T follicular helper cell (primary cell): ENCODE results near the gene GREB1L.

ENCODE experiments used
- DNase-seq: peaks from one replicate; pipeline ENCODE4 v3.0.0-alpha.2; 2020; ENCODE audit warnings: low read depth

Gene GREB1L

DNA sequence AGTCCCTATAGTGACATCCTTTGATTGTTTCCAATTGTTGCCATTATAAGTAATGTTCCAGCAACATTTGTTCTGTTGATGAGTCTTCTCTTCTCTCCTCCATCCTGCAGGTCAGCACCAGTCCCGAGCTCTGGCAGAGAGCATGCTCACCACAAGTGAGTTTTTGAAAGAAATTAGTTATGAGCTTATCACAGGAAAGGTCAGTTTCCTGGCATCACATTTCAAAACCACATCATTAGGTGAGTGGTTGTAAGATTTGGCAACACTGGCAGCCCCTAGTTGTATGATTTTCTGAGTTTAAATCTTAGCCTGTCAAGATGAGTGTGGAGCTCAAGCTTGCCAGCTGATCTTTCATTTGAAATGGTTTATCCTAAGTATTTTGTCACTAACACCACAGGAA lies 208.9 kb downstream of the GREB1L start:
- no peak for DNase-seq

DNA sequence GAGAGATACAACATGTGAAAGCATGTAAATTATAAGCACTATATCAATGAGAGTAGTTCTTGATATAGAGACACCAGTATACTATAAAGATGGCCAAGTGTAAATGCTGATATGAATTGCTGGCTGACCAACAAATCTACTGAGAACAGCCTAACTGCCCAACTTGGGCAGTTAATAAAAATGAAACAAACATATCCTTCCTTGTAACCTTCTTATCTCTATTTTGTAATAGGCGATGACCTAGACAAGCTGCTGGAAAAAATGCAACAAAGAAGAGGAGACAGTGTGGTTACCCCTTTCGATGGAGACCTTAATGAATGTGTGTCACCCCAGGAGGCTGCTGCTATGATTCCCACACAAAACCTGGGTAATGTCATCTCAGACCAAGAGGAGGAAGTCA lies 209.8 kb downstream of the GREB1L start:
- DNase-seq = no peak

DNA sequence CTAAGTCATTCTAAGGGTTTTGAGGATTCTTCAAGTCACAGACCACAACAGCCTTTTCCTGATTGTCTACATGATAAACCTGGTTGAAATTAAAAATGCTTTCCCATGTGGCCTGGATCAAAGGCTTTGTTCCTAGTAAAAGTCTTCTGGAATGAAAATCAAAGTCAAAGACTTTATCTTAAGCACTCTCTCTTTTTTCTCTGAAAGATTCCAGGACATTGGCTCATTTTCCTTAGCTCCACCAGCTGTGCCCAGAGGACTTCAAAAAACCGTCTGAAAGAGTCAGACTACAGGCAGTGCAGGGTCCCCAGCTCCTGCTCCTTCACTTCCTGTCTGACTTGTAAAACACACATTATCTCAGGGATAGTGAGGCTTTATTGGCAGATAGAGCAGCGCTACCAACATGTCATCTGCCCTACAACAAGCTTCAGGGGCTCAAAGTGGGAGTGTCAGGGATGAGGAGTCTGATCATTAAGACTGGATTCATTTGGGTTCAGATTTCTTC lies 210.3 kb downstream of the GREB1L start:
- no peak for DNase-seq

DNA sequence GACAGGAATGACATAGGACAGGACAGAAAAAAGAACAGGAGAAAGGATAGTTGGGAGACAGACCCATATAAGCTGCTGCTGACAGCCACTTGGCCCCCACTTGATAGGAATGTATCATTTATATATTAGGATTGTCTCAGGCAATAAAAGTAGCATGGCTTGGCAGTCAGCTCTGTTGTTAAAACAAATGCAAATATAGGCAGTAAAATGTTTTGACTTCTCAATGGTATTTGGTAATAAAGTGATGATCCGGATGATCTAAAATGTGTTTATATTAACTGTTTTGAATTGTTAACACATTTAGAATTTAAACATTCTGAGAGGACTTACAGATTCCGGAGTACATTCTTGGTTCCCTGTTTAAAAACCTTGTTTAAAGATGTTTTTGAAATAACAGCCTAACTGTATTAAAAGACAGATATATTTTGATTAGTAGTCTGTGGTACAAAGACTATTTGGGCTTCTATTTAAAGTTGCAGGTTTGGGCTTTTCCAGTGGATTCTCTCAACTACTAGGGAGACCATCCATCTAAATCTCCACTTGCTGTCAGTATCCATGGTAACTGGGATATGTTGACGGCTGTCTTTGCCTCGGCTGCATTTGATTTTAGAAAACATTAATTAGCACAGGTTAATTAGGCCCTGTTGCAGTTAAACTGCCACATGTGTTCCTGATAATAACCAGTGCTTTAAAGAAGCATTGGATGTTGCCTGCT lies 210.9 kb downstream of the GREB1L start:
- DNase-seq = no peak

DNA sequence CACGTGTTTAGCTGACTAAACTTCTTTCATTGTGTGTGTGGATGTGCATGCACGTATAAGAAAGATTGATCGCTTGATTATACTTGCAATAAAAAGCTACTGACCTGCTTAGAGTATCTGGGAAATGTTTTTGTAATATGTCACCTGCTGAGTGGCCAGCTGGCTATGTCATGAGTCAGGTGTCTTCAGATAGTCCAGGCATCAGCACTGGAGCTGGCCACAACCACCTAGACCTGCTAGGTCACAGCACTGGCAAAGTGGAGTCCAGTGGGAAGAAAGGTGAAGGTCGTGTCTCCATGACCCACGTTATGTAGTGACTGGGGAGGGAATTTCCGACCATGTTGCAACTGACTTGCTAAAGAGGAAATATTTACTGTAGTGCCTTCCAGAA lies 211.5 kb downstream of the GREB1L start:
- no peak for DNase-seq

DNA sequence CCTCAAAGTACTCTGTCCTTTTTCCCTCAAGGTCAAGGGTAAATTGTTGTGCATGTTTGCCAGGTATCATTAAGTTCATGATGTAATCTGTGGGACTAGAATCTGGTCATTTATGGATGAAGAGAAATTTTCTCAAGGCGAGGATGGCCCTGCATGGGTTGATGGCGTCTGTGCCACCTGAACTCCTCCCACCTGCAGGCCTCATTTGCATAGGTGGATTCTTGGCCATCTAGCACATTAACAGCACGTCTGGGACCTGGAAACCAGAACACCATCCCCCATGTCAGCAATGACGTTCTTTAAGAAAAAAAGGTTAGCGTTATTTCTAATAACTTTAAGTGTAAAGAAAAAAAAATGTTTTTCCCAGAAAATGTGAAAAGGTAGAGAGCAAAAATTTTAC lies 212.7 kb downstream of the GREB1L start:
- no peak for DNase-seq

DNA sequence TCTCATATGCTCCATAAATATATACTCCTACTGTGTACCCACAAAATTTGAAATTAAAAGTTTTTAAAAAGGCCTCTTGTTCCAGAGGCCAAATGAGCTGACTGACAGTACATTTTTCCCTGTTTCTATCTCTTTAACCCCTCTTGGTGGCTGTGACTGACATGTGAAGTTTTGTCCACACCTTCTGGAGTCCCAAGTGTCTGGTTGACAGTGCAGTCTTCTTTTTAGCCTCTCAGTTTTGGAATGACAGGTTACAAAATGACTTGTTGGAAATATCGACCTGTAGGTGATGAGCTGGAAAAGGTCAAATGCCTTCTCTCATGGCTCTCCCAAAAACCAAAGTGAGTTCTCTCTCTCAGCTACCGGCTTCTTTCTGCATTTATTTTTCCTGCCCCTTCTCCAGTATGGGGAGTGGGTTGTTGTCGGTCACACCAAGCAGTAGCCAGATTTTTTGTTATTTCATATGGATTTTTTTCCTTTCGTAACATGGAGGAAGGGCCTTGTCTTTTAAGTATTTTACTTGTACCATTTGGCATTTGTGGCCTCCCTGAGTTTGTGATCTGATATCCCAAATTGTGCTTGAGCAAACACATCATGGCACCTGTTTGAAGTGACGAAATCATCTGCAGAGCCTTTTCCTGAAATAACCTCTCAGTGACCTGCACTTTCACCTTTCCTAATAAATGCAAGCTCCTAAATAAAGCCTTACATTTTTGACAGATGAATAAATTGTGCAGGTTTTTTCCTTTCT lies 214.6 kb downstream of the GREB1L start:
- DNase-seq = no peak

DNA sequence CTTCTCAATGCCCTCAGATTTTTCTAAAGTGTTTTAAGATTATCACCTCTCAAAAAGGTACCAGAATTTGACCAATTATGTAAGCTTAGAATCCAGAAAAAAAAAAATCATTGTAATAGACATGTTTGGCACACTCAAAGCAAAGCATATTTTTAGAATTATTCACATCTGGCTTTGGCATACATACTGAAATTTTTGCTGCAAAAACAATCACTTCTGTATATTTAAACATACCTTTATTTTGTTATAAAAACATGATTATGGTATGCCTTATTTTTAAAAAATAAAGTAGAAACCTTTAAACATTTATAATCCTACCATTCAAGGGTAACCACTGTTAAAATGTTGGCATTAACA lies 215.1 kb downstream of the GREB1L start:
- DNase-seq = no peak

DNA sequence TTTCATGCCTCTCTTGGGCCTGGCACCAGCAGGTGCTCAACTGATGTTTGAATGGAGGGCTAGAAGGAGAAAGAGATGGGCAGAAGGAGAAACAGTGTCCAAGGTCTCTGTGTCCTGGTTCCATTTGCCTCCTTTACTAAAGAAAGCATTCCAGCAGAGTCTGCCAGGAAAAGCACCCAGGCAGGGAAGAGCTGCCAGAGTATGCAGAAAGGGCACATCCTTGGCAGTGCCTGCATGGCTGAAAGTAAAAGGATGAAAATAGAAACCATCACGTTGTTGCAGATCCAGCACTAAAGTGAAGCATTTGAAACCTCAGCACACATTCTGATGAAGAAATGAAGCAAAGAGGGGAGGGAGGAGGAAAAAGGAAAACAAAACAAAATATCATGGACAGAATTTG lies 216.3 kb downstream of the GREB1L start:
- no peak for DNase-seq

DNA sequence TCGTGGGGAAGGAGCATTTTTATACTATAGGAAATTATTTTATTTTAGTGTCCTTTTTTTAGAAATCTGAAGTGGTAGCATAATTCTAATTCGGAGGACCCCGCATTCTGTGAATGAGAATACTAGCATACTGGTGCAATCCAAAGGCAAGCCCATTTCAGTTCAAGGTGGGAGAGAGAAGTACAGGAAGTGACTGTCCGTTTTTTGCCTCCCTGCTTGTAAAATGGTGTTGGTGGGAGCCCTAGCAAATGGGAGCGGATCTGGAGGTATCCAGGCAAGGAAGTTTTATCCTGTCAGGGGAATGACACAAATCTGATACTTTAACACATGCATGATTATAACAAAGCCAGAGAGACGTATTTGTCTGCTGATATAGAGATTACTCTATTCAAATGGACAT lies 216.8 kb downstream of the GREB1L start:
- no peak for DNase-seq

DNA sequence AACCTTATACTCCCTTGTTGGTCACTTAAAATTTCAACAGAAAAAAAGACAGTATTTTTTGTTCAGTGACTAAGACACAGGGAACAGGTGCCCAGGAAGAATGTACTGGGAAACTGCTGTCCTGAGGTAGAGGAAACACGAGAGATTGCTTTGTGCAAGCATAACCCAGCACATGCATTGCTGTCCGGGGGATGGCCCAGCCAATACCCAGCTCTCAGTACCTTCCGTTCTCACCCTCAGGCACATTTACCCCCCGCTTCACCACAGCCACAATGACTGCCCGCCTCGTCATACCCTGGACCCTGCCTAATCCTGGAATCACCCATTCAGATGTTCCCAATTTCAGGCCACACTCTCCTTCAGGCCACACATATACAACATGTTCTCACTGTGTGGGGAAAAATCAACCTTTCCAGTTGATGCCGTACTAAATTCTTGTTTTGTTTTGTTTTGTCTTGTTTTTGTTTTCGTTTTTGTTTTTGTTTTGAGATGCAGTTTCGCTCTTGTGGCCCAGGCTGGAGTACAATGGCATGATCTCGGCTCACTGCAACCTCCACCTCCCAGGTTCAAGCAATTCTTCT lies 217.8 kb downstream of the GREB1L start:
- DNase-seq = no peak

DNA sequence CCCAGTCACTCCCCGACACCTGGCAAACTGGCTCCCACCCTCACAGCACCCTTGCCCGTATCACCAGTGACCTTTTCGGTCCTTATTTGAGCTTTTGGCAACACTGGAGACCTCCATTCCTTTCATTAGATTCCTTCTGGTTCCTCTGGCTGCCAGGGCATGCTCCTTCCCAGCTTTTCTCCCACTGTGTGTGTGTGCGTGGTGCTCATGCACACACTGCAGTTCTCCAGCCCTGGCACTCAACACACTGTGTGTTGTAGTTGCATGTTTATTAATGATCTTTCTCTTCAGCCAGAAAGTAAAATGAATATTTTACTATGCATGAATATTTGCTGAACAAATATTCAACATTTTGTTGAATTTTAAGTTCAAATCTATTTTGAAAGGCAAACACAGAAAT lies 219.4 kb downstream of the GREB1L start:
- DNase-seq = no peak

DNA sequence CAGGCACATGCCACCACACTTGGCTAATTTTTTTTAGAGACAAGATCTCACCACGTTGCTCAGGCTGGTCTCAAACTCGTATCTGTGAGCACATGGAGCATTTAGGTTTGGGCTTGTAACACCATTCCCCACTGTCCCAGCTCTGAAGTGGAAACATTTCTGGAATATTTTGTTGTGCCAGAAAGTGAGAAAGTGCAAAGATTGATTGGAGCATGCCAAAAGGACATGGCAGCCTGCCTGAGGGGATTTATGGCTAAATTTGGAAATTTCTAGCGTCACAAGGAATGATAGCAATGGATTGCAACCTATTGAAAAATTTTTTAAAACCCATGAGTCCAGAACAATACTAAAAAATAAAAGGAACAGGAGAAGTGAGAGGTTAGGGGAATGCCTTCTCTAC lies 221.7 kb downstream of the GREB1L start:
- DNase-seq = no peak

DNA sequence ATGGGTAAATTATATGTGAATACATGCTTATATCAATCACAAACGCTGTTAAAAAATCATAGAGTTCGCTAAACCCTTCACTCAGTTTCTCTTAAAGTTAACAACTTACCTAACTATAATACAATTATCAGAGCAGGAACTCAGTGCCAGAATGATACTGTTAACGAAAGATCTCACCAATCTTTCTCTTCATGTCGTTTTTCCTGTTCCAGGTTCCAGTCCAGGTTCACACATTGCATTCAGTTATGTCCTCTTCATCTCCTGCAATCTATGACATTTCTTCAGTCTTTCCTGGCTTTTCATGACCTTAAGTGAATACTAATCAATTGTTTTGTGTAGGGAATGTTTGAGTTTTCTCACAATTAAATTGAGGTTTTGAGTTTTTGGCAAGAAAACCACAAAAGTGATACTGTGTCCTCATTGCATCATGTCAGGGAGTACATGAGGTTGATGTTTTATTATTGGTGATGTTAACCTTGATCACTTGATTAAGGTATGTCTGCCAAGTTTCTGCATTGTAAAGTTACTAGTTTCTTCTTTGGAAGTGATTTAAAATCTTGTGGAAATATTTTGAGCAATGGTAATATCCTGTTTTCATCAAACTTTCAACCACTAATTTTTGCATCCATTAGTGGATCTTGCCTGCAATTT lies 226.6 kb downstream of the GREB1L start:
- DNase-seq = no peak

DNA sequence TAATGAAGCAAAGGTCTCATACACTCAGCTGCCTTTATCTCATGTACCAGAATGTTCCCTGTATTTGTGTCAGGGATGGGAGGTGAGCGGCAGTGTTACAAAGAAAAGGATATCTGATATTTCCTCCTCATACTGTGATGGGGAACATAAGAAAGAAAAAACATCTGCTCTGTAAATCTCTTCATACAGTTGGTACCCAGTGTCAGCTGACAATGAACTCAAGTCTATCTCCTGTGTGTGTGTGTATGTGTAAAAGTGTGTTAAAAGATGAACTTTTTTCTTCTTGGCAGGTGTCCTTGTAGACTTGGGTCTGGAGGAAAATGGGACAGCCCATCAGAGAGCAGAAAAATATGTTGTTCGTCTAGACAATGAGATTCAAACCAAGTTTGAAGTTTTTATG lies 230.7 kb downstream of the GREB1L start:
- DNase-seq = no peak

DNA sequence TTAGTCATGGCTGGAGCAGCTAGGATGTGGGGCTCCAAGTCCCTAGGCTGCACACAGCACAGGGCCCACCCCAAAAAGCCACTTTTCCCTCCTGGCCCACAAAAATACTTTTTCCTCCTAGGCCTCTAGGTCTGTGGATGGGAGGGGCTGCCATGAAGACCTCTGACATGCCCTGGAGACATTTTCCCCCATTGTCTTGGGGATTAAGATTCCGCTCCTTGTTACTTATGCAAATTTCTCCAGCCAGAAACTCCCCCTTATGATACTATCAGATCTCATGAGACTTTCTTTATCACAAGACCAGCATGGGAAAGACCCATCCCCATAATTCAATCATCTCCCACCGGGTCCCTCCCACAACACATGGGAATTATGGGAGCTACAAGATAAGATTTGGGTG lies 232.6 kb downstream of the GREB1L start:
- DNase-seq = no peak

DNA sequence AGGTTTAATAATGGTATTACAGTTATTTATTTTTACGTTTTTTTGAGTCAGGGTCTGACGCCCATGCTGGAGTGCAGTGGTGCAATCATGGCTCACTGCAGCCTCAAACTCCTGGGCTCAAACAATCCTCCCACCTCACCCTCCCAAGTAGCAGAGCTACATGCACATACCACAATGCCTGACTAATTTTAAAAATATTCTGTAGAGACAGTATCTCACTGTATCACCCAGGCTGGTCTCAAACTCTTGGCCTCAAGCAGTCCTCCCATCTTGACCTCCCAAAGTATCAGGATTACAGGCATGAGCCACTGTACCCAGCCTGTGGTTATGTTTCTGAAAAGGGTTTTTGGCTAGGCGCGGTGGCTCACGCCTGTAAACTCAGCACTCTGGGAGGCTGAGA lies 237.7 kb downstream of the GREB1L start:
- DNase-seq = no peak

DNA sequence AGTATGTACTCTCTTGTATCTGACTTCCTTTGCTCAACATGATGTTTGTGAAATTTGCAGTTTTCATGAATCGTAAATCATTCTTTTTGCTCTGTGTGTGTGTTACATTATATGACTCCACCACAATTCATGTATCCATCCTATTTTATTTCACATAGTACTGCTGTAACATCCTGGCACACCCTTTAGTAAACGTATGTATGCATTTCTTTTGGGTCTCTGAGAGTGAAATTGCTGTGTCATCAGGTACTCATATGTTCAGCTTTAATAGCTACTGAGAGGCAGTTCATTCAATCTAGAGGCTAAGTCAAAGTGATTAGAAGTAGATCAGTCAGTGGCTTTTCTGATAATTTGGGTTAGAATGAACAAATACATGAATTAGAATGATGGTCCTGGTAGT lies 239.7 kb downstream of the GREB1L start:
- no peak for DNase-seq

DNA sequence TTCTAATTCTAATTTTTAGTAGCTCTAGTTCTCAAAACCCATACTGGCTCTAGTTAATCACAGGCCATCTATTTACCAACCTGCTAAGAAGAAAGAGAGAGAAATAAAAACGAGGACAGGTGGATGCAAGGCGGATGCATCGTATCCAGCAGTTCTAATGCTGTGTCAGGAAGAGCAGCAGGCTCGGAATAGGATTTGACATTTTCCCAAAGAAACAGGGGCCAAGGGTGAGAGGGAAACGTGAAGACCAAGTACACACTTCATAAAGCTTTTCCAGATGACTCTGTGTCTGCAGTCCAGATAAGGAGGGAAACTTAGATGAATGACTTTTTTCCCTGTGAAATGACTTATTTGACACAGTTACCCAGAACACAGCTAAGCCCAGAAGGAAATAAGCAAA lies 241.0 kb downstream of the GREB1L start:
- no peak for DNase-seq

DNA sequence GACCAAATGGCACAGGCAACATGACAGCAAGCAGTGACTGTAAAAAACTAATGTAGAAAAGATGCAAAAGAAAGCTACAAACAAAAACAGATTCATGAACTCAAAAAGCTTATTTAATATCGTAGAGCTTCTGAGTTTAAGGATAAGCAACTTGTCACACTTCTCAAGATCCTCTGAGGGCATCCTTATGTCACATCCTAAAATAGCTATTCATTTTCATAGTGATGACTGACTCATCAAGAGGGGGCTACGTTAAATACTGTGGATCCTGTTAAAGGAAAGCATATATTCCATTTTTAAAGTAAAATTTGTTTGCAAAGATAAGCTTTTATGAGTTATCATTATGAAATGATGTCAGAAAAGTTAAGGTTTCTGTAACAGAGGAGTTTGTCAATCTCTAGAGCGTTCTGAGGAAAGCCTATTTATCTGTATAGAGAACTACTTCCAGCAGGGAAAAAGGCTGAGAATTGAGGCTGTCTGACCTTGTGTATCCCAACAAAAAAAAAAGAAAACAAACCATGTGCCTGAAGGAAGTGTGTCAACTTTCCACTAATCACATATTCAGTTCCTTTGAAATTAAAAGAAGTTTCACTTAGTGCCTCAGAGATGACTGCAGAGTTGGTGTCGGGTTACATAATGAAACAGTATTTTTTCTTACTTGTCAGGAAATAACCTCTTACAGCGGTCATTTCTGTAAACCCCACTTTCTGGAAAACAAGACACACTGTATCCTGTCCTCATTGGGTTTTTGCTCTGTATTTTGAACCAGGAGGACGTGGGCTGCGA lies 243.0 kb downstream of the GREB1L start:
- DNase-seq = no peak

DNA sequence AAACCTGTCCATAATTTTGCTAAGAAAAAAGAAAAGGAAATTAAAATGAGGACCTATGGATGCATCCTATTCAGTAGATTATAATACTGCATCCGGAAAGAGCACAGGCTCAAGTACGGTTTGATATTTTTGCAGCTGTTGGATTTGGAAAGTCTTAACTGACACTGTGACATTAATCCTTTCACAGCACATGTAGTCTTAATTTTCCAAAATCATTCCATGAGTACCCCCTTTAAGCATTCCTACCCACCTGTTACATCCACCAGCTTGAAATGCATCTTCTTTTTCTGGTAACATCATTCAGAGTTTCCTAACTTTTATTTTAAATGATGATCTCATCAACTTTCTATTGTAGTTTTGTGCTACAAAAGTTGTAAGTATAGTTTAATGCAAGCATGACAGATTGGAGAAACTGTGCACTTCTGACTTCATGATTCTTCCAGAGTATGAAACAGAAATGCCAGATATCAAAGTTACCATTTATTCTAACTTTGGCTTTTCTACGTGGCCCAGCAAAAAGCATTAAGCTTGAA lies 244.9 kb downstream of the GREB1L start:
- no peak for DNase-seq
